A673 (cell line): Measurements from ENCODE around the gene CPSF4. TPM values are rescaled to one million over a fixed set of nuclear protein-coding genes. Genes with fewer than 3 reads are reported as not detected.

ENCODE experiments used
- Bru-seq: library from RNA; stranded (reverse); fragments of 400-500 nt; gene quantifications from one replicate; lab custom pipeline; 2021; lab: Mats Ljungman, UMichigan
- BruChase-seq, 2 experiments: library from RNA; stranded (reverse); fragments of 400-500 nt; gene quantifications; one replicate each; lab custom pipeline; 2021; lab: Mats Ljungman, UMichigan
- BruUV-seq: library from RNA; stranded (reverse); fragments of 400-500 nt; replicated peaks from 2 replicates; lab custom pipeline; 2021; lab: Mats Ljungman, UMichigan
- CTCF ChIA-PET: fragments of 300-600 bp; sonication (Branson Sonifier 250); formaldehyde crosslinking; loops from one replicate; lab custom pipeline; 2022; ENCODE audit warnings: antibody characterized with exemption; lab: Charles Lee
- POLR2A ChIA-PET: fragments of 300-600 bp; sonication (Branson Sonifier 250); formaldehyde crosslinking; loops from one replicate; lab custom pipeline; 2022; ENCODE audit warnings: antibody characterized with exemption; ENCODE audit not compliant: low non-redundant PET; lab: Charles Lee
- DNase-seq: peaks from one replicate; pipeline ENCODE4 v3.0.0-alpha.2; 2015; ENCODE audit warnings: low spot score
- H3K27ac ChIP-seq: fragments of 200-600 bp; sonication (generic); 2 replicates; pipeline ENCODE4 v1.5.1; 2016; ENCODE audit warnings: mixed run types, low read depth, mild to moderate bottlenecking, mixed read lengths, antibody characterized with exemption, low read length; ENCODE audit not compliant: poor library complexity, severe bottlenecking
- H3K27me3 ChIP-seq: fragments of 200-600 bp; sonication (generic); replicated peaks from 2 replicates; pipeline ENCODE4 v1.6.1; 2017; ENCODE audit warnings: mixed run types, low read depth, mild to moderate bottlenecking, mixed read lengths, antibody characterized with exemption, low read length; ENCODE audit not compliant: insufficient read depth, poor library complexity
- H3K36me3 ChIP-seq: fragments of 200-600 bp; sonication (generic); 2 replicates; pipeline ENCODE4 v1.6.1; 2016; ENCODE audit warnings: mixed run types, mild to moderate bottlenecking, mixed read lengths, antibody characterized with exemption, low read length; ENCODE audit not compliant: insufficient read depth, poor library complexity, severe bottlenecking
- H3K4me1 ChIP-seq: fragments of 200-600 bp; sonication (generic); 2 replicates; pipeline ENCODE4 v1.6.1; 2017; ENCODE audit warnings: mixed run types, mild to moderate bottlenecking, mixed read lengths, antibody characterized with exemption, low read length; ENCODE audit not compliant: insufficient read depth, poor library complexity, severe bottlenecking
- H3K4me3 ChIP-seq: fragments of 200-600 bp; sonication (generic); 2 replicates; pipeline ENCODE4 v1.5.1; 2016; ENCODE audit warnings: low read depth, mixed run types, mild to moderate bottlenecking, mixed read lengths, low read length; ENCODE audit not compliant: poor library complexity, severe bottlenecking
- H3K9me3 ChIP-seq: fragments of 200-600 bp; sonication (generic); 2 replicates; pipeline ENCODE4 v1.6.1; 2016; ENCODE audit warnings: mixed run types, low read depth, mild to moderate bottlenecking, mixed read lengths, antibody characterized with exemption, low read length; ENCODE audit not compliant: poor library complexity, severe bottlenecking
- EZH2 ChIP-seq: fragments of 200-600 bp; sonication (generic); IDR thresholded peaks from 2 replicates; pipeline ENCODE4 v1.6.1; 2017; ENCODE audit warnings: borderline replicate concordance, low read depth, mild to moderate bottlenecking, mixed read lengths, antibody characterized with exemption, low read length; ENCODE audit not compliant: poor library complexity, severe bottlenecking
- intact Hi-C: fragments of 100-400 bp; cut with micrococcal nuclease; formaldehyde crosslinking; loops from one replicate; pipeline ENCODE4 v1.10.0; 2022; ENCODE audit not compliant: unreplicated experiment
- long read RNA-seq: library from polyadenylated mRNA; stranded (forward); transcript quantifications from one replicate; pipeline ENCODE4 v2.0.0, GENCODE V29; 2022
- total RNA-seq: library from RNA; stranded (reverse); gene quantifications from 2 replicates; pipeline ENCODE4 v1.2.3, GENCODE V29; 2021
- TF ChIP-seq, protein P1 (sequence below): fragments of 300-800, 200-600 bp; sonication (generic); conservative IDR thresholded peaks from 2 replicates; pipeline ENCODE4 v1.5.1; 2017; ENCODE audit warnings: low read depth, mild to moderate bottlenecking, antibody characterized with exemption, low read length, moderate library complexity, mixed read lengths

CPSF4 gene
- total RNA-seq (75.3 and 87.5 TPM in 2 replicates), Bru-seq, nascent RNA (percentile 81 among the genes with signal in this experiment), BruChase-seq, experiment 1, labeled RNA remaining after a 2-hour chase (percentile 89 among the genes with signal in this experiment), BruChase-seq, experiment 2, labeled RNA remaining after a 6-hour chase (percentile 83 among the genes with signal in this experiment)
- long read RNA-seq, transcript CPSF4-201 (8 exons, 1,691 nt): major isoform, 79 of 175 reads
- long read RNA-seq, transcript CPSF4-204 (8 exons, 1,738 nt): minor isoform, 48 of 175 reads
- long read RNA-seq, partial matches to known transcripts: 10 of 175 reads
- long read RNA-seq, other reads (novel, unspliced or antisense): 35 of 175 reads

DNA sequence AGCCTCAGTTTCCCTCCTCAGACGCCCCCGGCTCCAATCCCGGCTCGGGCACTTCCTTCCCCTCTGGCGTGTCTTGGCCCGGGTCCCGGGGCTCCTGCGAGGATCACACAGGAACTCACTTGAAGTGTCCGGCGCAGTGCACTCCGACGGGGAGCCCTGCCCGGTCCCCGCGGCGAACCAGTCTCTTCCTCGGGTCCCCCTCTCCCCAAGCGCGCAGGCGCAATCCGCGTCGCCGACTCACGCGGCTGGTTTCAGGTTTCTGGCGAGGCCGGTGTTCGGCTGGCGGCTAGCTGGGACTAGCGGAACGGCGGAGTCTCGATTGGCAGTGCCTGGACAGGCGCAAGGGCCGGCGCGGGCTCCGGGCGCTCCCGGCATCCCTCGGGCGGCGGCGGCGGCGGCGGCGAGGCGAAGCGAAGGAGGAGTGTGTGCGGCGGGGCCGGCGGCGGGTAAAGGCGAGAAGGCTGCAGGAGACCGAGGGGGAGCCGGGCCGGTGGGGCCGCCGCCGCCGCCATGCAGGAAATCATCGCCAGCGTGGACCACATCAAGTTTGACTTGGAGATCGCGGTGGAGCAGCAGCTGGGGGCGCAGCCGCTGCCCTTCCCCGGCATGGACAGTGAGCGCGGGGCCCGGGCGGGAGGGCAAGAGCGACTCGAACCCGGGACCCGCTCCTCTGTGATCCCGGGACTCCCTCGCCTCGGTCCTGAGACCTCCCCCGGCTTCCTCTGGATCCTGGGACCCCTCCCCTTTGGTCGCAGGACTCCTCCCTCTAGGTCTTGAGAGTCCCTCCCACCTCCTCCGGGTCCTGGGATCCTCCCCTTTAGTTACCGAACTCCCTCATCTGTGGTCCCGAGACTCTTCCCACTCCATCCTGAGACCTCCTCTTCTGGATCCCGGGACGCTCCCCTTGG lies at the start of gene CPSF4, which contains the start of gene PTCD1:
TSS of gene CPSF4 (plus strand) at position 371 of the 908 bp plus-strand sequence. CDS start at position 511, 140 bp downstream.
TSS of gene PTCD1 (minus strand) at position 226 of the 908 bp plus-strand sequence. CDS start 3,556 bp downstream, outside the sequence.
- Histone ChIP-seq H3K27me3 (no peaks in the 10 kb centered on the region), H3K36me3 (peaks cover 35% of the 10 kb centered on the region), H3K4me3 (peak within 1 kb of the TSS; percentile 89), H3K4me1 (peaks cover 15% of the 10 kb centered on the region), H3K27ac (peak within 1 kb of the TSS; percentile 92), H3K9me3 (no peaks in the 10 kb centered on the region)
- CTCF ChIA-PET: interaction anchor here (0.7 kb wide), 1 partner anchor 11 kb away, joined by 3 read pairs; no protein-coding TSS in a partner anchor
- no TSS peak for BruUV-seq
- DNase-seq: peak; percentile 98
- POLR2A ChIA-PET: interaction anchor here (0.6 kb wide), 1 partner anchor 989 kb away, joined by 3 read pairs; the partner anchor contains the start of gene ZCWPW1
- intact Hi-C loops: no loop called here
- TF ChIP-seq EZH2: no peak
- TF ChIP-seq, protein P1, sequence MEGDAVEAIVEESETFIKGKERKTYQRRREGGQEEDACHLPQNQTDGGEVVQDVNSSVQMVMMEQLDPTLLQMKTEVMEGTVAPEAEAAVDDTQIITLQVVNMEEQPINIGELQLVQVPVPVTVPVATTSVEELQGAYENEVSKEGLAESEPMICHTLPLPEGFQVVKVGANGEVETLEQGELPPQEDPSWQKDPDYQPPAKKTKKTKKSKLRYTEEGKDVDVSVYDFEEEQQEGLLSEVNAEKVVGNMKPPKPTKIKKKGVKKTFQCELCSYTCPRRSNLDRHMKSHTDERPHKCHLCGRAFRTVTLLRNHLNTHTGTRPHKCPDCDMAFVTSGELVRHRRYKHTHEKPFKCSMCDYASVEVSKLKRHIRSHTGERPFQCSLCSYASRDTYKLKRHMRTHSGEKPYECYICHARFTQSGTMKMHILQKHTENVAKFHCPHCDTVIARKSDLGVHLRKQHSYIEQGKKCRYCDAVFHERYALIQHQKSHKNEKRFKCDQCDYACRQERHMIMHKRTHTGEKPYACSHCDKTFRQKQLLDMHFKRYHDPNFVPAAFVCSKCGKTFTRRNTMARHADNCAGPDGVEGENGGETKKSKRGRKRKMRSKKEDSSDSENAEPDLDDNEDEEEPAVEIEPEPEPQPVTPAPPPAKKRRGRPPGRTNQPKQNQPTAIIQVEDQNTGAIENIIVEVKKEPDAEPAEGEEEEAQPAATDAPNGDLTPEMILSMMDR: no peak

GRCh38 chr7:99389772-99390171 lies 49.0 kb upstream of the CPSF4 start:
- no TSS peak for BruUV-seq
- no peak overlapping the region for H3K27ac ChIP-seq
- H3K36me3 ChIP-seq: peaks cover 10% of the 10 kb centered on the region
- ChIA-PET POLR2A (no interaction called here), CTCF (no interaction called here)
- DNase-seq: no peak
- H3K4me1 ChIP-seq: peaks cover 4% of the 10 kb centered on the region
- intact Hi-C loops: no loop called here
- TF ChIP-seq, protein P1: no peak
- no peak for TF ChIP-seq EZH2
- H3K9me3 ChIP-seq: no peaks in the 10 kb centered on the region
- H3K27me3 ChIP-seq: no peaks in the 10 kb centered on the region
- no peak overlapping the region for H3K4me3 ChIP-seq

- no peak for DNase-seq
- Histone ChIP-seq H3K27me3 (no peaks in the 10 kb centered on the region), H3K36me3 (peaks cover 15% of the 10 kb centered on the region), H3K27ac (no peak overlapping the region), H3K4me3 (no peak overlapping the region), H3K4me1 (peaks cover 4% of the 10 kb centered on the region), H3K9me3 (no peaks in the 10 kb centered on the region)
- POLR2A ChIA-PET: no interaction called here
- no TSS peak for BruUV-seq
- TF ChIP-seq, protein P1: no peak
- CTCF ChIA-PET: no interaction called here
- intact Hi-C loops: no loop called here
Measured at GRCh38 chr7:99390941-99391602, 47.7 kb upstream of the CPSF4 start.
